HCT116 (cell line): Measurements from ENCODE around the gene CTBP2. TPM values are rescaled to one million over a fixed set of nuclear protein-coding genes. Genes with fewer than 3 reads are reported as not detected.

Experiments used
- ATAC-seq: fragments of 200-7000 bp; cut with Tn5 transposase; 2 replicates; pipeline ENCODE4 v1.9.1; 2020; ENCODE audit warnings: mild to moderate bottlenecking, moderate library complexity
- BruUV-seq: library from RNA; stranded (reverse); fragments of 400-500 nt; replicated peaks from 2 replicates; lab custom pipeline; 2021; lab: Mats Ljungman, UMichigan
- CTCF ChIA-PET: fragments of 300-600 bp; sonication (Branson Sonifier 250); formaldehyde crosslinking; loops from one replicate; lab custom pipeline; 2021; ENCODE audit warnings: antibody characterized with exemption; lab: Charles Lee
- POLR2A ChIA-PET: fragments of 300-600, 350-600 bp; sonication (Branson Sonifier 250); formaldehyde crosslinking; loops from one replicate; lab custom pipeline; 2021; ENCODE audit warnings: antibody characterized with exemption; lab: Charles Lee
- RAD21 ChIA-PET, 2 experiments: fragments of 300-600 bp; sonication (Branson Sonifier 250); formaldehyde crosslinking; loops; one replicate each; lab custom pipeline; 2023; ENCODE audit warnings: low total read pairs in 2 of 2; ENCODE audit not compliant: uncharacterized antibody in 2 of 2, unreplicated experiment in 2 of 2, low non-redundant PET in 1 of 2; lab: Charles Lee
- DNase-seq: peaks from one replicate; pipeline ENCODE4 v3.0.0-alpha.2; 2010; ENCODE audit warnings: low read depth, low spot score
- H2AFZ ChIP-seq: fragments of 200-600 bp; shearing (Covaris generic), sonication (generic); 2 replicates; pipeline ENCODE4 v1.6.1; 2017; ENCODE audit warnings: low read depth, mixed run types, mixed read lengths, antibody characterized with exemption, low read length; ENCODE audit not compliant: poor library complexity, severe bottlenecking
- H3K27ac ChIP-seq: 2 replicates; pipeline ENCODE4 v1.5.1; 2012; ENCODE audit warnings: low read depth, low read length
- H3K27me3 ChIP-seq: fragments of 200-600 bp; sonication (generic); 2 replicates; pipeline ENCODE4 v1.6.1; 2016; ENCODE audit warnings: mixed run types, low read length, mixed read lengths; ENCODE audit not compliant: insufficient read depth
- H3K36me3 ChIP-seq, 2 experiments: fragments of 200-500 bp in 1 of 2; fragments of 200-600 bp in 1 of 2; sonication (Bioruptor generic) in 1 of 2; sonication (generic) in 1 of 2; 2 replicates each; pipeline versions ENCODE4 v1.5.1 to v1.6.1; 2014 to 2016; ENCODE audit warnings: low read length in 2 of 2, inconsistent platforms in 1 of 2, mixed read lengths in 1 of 2, mixed run types in 1 of 2; ENCODE audit not compliant: insufficient read depth in 2 of 2, control insufficient read depth in 1 of 2
- H3K4me1 ChIP-seq, 2 experiments: fragments of 200-600 bp in 1 of 2; sonication (generic) in 1 of 2; 2 replicates each; pipeline versions ENCODE4 v1.5.1 to v1.6.1; 2012 to 2017; ENCODE audit warnings: low read length in 2 of 2, inconsistent platforms in 1 of 2, mild to moderate bottlenecking in 1 of 2, mixed read lengths in 1 of 2, mixed run types in 1 of 2, moderate library complexity in 1 of 2; ENCODE audit not compliant: insufficient read depth in 2 of 2, control insufficient read depth in 1 of 2
- H3K4me2 ChIP-seq: fragments of 200-600 bp; sonication (generic); 2 replicates; pipeline ENCODE4 v1.6.1; 2017; ENCODE audit warnings: mixed run types, low read length, mixed read lengths
- H3K4me3 ChIP-seq, 2 experiments: fragments of 200-600 bp in 1 of 2; sonication (generic) in 1 of 2; replicated peaks in 1 of 2; 2 replicates each; pipeline ENCODE4 v1.5.1; 2011 to 2016; ENCODE audit warnings: low read length in 2 of 2, control low read depth in 1 of 2, low read depth in 1 of 2, mild to moderate bottlenecking in 1 of 2, mixed read lengths in 1 of 2, mixed run types in 1 of 2
- H3K79me2 ChIP-seq: fragments of 200-600 bp; sonication (generic); 2 replicates; pipeline ENCODE4 v1.6.1; 2017; ENCODE audit warnings: mild to moderate bottlenecking, mixed run types, low read length, moderate library complexity, mixed read lengths; ENCODE audit not compliant: insufficient read depth
- H3K9ac ChIP-seq: fragments of 200-600 bp; sonication (generic); 2 replicates; pipeline ENCODE4 v1.6.1; 2016; ENCODE audit warnings: low read length, mixed read lengths
- H3K9me2 ChIP-seq: fragments of 200-600 bp; sonication (generic), shearing (Covaris generic); 2 replicates; pipeline ENCODE4 v1.6.1; 2017; ENCODE audit warnings: mixed run types, mild to moderate bottlenecking, moderate library complexity; ENCODE audit not compliant: insufficient read depth
- H3K9me3 ChIP-seq, 2 experiments: fragments of 200-500 bp in 1 of 2; fragments of 200-600 bp in 1 of 2; sonication (Bioruptor generic) in 1 of 2; sonication (generic) in 1 of 2; 2 replicates each; pipeline ENCODE4 v1.6.1; 2014 to 2017; ENCODE audit warnings: low read length in 2 of 2, mixed read lengths in 2 of 2, inconsistent platforms in 1 of 2, low read depth in 1 of 2, mild to moderate bottlenecking in 1 of 2, mixed run types in 1 of 2, moderate library complexity in 1 of 2; ENCODE audit not compliant: control insufficient read depth in 1 of 2, insufficient read depth in 1 of 2
- H4K20me1 ChIP-seq: fragments of 200-600 bp; sonication (generic), shearing (Covaris generic); 2 replicates; pipeline ENCODE4 v1.6.1; 2017; ENCODE audit warnings: mixed run types, mild to moderate bottlenecking, moderate library complexity; ENCODE audit not compliant: insufficient read depth
- CEBPB ChIP-seq: IDR thresholded peaks from 2 replicates; pipeline ENCODE4 v1.6.1; 2012; ENCODE audit warnings: low read depth
- EGR1 ChIP-seq: IDR thresholded peaks from 2 replicates; pipeline ENCODE4 v1.6.1; 2012; ENCODE audit warnings: low read depth
- ELF1 ChIP-seq: IDR thresholded peaks from 2 replicates; pipeline ENCODE4 v1.6.1; 2012; ENCODE audit warnings: low read depth, borderline replicate concordance
- EZH2 ChIP-seq: fragments of 200-600 bp; sonication (generic); IDR thresholded peaks from 2 replicates; pipeline ENCODE4 v1.6.1; 2017; ENCODE audit warnings: antibody characterized with exemption, mixed run types
- EZH2phosphoT487 ChIP-seq: fragments of 200-600 bp; IDR thresholded peaks from 2 replicates; pipeline ENCODE4 v1.6.1; 2018; ENCODE audit warnings: antibody characterized with exemption, borderline replicate concordance
- FOSL1 ChIP-seq: IDR thresholded peaks from 2 replicates; pipeline ENCODE4 v1.6.1; 2012; ENCODE audit warnings: low read depth
- POLR2A ChIP-seq: IDR thresholded peaks from 2 replicates; pipeline ENCODE4 v1.7.0; 2011; ENCODE audit warnings: borderline replicate concordance; ENCODE audit not compliant: insufficient read depth, insufficient read length; ENCODE audit errors: extremely low read depth
- POLR2AphosphoS5 ChIP-seq: IDR thresholded peaks from 2 replicates; pipeline ENCODE4 v1.6.1; 2011; ENCODE audit warnings: mild to moderate bottlenecking, low read depth, low read length, moderate library complexity
- RAD21 ChIP-seq: IDR thresholded peaks from 2 replicates; pipeline ENCODE4 v1.6.1; 2012; ENCODE audit warnings: low read depth, mild to moderate bottlenecking
- SIN3A ChIP-seq: IDR thresholded peaks from 2 replicates; pipeline ENCODE4 v1.6.1; 2012; ENCODE audit warnings: low read depth
- SP1 ChIP-seq: IDR thresholded peaks from 2 replicates; pipeline ENCODE4 v1.6.1; 2012; ENCODE audit warnings: low read depth
- SRF ChIP-seq: IDR thresholded peaks from 2 replicates; pipeline ENCODE4 v1.6.1; 2012; ENCODE audit warnings: low read depth
- TCF7L2 ChIP-seq: IDR thresholded peaks from 2 replicates; pipeline ENCODE4 v1.7.0; 2011; ENCODE audit warnings: borderline replicate concordance, inconsistent platforms; ENCODE audit not compliant: insufficient read depth, insufficient read length; ENCODE audit errors: extremely low read depth
- YY1 ChIP-seq: IDR thresholded peaks from 2 replicates; pipeline ENCODE4 v1.6.1; 2011; ENCODE audit warnings: low read length, low read depth, moderate library complexity, mild to moderate bottlenecking; ENCODE audit not compliant: insufficient replicate concordance; ENCODE audit errors: extremely low read depth
- ZFX ChIP-seq: fragments of 450-650 bp; IDR thresholded peaks from 2 replicates; pipeline ENCODE4 v1.6.1; 2017
- intact Hi-C: fragments of 100-400 bp; cut with micrococcal nuclease; formaldehyde crosslinking; loops from 2 replicates; pipeline ENCODE4 v1.10.0; 2022
- total RNA-seq: library from RNA; stranded (reverse); gene quantifications from one replicate; pipeline ENCODE4 v1.2.1, GENCODE V29; 2021; ENCODE audit not compliant: unreplicated experiment
- TF ChIP-seq, protein P1 (sequence below): IDR thresholded peaks from 2 replicates; pipeline ENCODE4 v1.6.1; 2012

The CTBP2 gene
- total RNA-seq, 1 experiment from 2014 or later, result 144 TPM

DNA sequence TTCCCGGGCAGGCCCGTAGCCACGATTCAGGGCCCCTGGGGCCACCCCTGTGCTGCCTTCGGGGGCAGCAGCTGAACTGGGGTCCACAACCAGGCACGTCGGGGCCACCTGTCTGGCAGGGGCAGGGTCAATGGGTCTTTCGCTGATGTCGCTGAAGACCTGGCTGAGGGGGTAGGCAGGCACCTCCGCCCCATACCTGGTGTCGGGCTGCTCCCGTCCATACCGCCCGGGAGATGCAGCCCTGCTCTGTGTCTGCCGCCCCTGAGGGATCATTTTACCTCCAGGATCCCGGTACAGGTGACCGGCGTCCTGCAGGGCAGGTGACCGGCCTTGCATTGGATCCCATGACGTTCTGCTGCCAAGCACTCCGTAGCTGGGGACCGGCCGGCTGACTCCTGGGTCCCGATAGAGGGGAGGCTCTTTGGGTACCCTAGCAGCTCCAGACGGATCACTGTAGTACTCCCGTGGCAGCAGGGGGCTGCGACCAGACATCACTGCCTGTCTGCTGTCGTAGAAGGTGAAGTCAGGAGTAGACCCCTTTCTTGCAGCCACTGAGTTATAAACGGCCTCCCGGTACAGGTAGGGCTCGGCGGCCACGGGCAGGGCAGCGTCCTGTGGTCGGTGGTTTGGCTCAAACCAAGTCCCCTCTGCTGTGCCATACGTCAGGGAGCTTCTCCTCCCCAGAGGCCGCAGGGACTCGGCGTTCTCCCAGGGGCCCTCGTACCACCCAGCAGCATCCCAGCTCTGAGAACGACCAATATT lies 133.2 kb downstream of the CTBP2 start:
- H3K9ac ChIP-seq, result no peak overlapping the region
- H3K9me2 ChIP-seq, result no peaks in the 10 kb centered on the region
- H3K79me2 ChIP-seq, result peaks cover 73% of the 10 kb centered on the region
- RAD21 ChIA-PET, result no interaction called here
- no peak overlapping the region for H3K4me3 ChIP-seq
- H3K9me3 ChIP-seq, result no peaks in the 10 kb centered on the region
- POLR2A ChIA-PET, result interaction anchor here (1.7 kb wide), 1 partner anchor 10 kb away, joined by 5 read pairs; no protein-coding TSS in a partner anchor
- H3K4me1 ChIP-seq, result no peaks in the 10 kb centered on the region; a peak in 1 of 4 replicates
- H3K4me2 ChIP-seq, result no peak overlapping the region
- H4K20me1 ChIP-seq, result 0 out of 2 replicates have a peak, but pooled peaks cover 5% of the 10 kb centered on the region
- no peak overlapping the region for H3K27ac ChIP-seq
- TF ChIP-seq TCF7L2 (no peak), EZH2phosphoT487 (no peak), EZH2 (no peak), POLR2A (no peak), EGR1 (no peak), ELF1 (no peak), SRF (no peak), ZFX (no peak), YY1 (no peak), SIN3A (no peak), FOSL1 (no peak), SP1 (no peak), CEBPB (no peak), RAD21 (no peak), POLR2AphosphoS5 (no peak; the same call in 1 of the 2 replicates)
- TF ChIP-seq, protein P1, sequence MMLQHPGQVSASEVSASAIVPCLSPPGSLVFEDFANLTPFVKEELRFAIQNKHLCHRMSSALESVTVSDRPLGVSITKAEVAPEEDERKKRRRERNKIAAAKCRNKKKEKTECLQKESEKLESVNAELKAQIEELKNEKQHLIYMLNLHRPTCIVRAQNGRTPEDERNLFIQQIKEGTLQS, result no peak
- ATAC-seq, result no peak
- intact Hi-C loops, result no loop called here
- H3K36me3 ChIP-seq, result peaks cover 5% of the 10 kb centered on the region in 2 experiments; a peak in 2 of 4 replicates
- no peak for DNase-seq
- H3K27me3 ChIP-seq, result no peaks in the 10 kb centered on the region
- H2AFZ ChIP-seq, result no peak overlapping the region
- no TSS peak for BruUV-seq
- CTCF ChIA-PET, result no interaction called here
